Activated CD4-positive, alpha-beta T cell treated with anti-CD3 and anti-CD28 coated beads, Interleukin-2, amount 10 ng/mL, durations not matched to agents 24 days and 14 days (primary cell): ENCODE results near the gene CRHR2. TPM values are rescaled to one million over a fixed set of nuclear protein-coding genes. Genes with fewer than 3 reads are reported as not detected.
"Not testable (repeated sequence)": the region's sequence is repeated elsewhere in the genome, so short reads cannot be mapped to it uniquely, and the experiment has no call there.

Source experiments
- DNase-seq: peaks from one replicate; pipeline ENCODE4 v3.0.0; 2022
- H3K27ac Mint-ChIP-seq: one replicate; pipeline ENCODE4 v1.8.0; 2022; ENCODE audit warnings: mild to moderate bottlenecking, mixed read lengths
- H3K27me3 Mint-ChIP-seq: one replicate; pipeline ENCODE4 v1.8.0; 2022; ENCODE audit warnings: mixed read lengths
- H3K36me3 Mint-ChIP-seq: one replicate; pipeline ENCODE4 v1.8.0; 2022; ENCODE audit warnings: low read depth, mild to moderate bottlenecking, mixed read lengths
- H3K4me1 Mint-ChIP-seq: one replicate; pipeline ENCODE4 v1.8.0; 2021; ENCODE audit warnings: mixed read lengths
- H3K4me3 Mint-ChIP-seq: one replicate; pipeline ENCODE4 v1.8.0; 2022; ENCODE audit warnings: mild to moderate bottlenecking, moderate library complexity, mixed read lengths
- H3K9me3 Mint-ChIP-seq: one replicate; pipeline ENCODE4 v1.8.0; 2021; ENCODE audit warnings: mixed read lengths
- intact Hi-C: fragments of 100-400 bp; cut with micrococcal nuclease; formaldehyde crosslinking; loops from one replicate; pipeline ENCODE4 v1.15.1; 2023
- total RNA-seq: library from RNA; stranded (reverse); gene quantifications from 2 replicates; pipeline ENCODE4 v1.2.3, GENCODE V29; 2022

CRHR2 gene
- total RNA-seq, 1 donor from 2014 or later = not detected

DNA sequence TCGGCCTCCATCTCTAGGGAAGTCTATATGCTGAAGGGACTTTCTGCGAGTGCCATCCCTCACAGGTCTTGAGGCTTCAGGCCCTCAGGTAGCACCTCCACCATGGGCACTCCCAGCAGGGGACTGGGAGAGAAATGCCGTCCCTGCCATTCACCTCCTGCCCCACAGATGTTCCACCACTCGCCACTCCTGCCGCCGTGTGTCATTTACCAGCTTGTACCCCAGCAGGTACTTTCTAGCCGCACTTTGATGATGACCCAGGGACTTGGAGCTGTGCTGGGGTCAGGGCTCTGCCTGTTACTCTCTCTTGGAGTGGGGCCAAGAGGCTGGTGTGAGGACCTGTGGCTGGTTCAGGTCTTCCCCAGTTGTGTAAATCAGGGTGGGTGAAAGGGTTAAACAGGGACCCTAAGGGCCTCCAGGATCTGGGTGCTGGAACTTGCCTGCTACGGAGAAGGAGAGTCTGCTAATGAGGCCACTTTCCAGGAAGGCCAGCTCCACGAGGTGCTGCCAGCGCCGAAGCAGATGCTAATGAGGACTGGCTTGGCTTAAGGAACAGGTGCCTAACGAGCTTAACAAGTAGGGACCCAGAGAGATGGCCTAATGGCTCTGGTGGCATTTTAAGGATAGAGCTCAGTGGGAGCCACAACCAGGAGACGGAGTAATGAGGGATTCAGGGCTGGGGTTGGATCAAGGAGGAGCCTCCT, 32.4 kb downstream of the CRHR2 start:
- Mint-ChIP-seq H3K36me3 (peaks cover 6% of the 10 kb centered on the region), H3K4me1 (no peaks in the 10 kb centered on the region), H3K9me3 (no peaks in the 10 kb centered on the region), H3K4me3 (no peak overlapping the region), H3K27ac (no peak overlapping the region), H3K27me3 (no peaks in the 10 kb centered on the region)
- no peak for DNase-seq
- intact Hi-C loops = no loop called here

DNA sequence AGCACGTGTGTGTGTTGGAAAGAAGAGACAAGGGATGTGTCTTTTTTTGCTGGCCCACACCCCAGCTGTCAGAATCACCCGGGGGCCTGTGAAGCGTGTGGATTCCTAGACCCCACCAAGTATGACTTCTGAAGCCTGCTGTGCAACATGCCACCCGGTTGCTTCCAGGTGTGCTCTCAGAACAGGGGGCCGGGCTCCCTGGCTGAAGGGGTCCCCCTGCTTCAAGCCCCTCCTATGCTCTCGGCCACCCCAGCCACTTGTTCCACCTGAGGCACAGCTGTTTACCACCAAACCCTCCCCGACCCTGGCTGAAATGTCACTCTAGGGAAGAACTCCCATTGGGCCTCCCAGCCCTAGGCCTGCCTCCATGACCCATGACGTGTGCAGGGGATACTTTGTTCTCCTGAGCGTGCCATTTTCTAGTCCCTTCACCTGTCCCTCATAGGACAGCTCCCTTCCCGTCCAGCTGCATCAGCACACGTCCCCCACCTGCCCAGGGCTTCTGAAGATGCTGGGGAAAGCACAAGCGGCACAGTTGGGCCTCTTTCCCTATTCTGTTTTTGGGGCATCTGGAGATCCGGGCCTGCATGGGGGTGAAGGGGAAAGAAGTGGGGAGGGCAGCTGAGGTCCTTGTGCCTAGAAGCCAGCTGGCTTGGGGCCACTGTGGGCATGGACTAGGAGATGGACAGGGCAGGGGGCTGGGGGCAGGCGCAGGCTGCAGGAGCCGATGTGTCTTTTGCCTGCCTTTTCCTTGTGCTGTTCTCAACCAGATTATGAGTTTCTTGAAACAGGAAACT, 33.3 kb downstream of the CRHR2 start:
- Mint-ChIP-seq H3K27ac (no peak overlapping the region), H3K4me1 (no peaks in the 10 kb centered on the region), H3K36me3 (peaks cover 11% of the 10 kb centered on the region), H3K9me3 (no peaks in the 10 kb centered on the region), H3K4me3 (no peak overlapping the region), H3K27me3 (no peaks in the 10 kb centered on the region)
- DNase-seq = no peak
- intact Hi-C loops = no loop called here

DNA sequence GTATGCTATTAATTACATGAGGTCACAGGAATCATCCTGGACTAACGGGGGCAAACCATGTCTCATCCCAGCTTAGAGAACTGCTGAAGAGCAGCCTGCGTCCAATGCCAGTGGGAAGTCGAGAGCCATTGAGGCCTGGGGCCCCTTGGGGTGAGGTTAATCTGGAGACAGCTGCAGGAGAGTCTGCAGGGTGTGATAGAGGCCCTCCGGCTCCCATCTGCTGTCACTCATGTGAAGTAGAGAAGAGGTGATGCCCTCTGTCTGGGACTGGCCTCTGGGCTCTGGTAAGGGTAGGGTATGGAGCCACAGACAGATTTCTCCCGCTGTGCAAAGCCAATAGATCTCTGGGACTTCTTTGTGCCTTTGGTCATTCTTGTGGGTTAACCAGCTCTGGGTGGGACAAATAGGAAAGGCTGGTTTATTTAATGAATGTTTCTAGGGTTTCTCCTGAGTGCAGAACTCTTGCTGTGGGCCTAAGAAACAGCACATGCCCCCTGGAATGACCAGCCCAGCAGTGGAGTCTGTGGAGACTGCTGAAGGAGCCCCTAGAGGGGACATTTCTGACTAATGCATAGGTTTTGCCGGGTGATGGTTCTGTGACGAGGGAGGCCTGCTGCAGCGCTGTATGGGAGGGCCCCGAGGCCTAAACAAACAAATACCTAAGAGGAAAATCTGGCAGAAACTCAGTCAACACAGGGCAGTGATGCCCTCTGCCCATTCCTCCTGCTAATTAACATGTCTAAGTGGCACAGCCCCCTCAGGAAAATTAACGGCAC, 34.5 kb downstream of the CRHR2 start:
- H3K27me3 Mint-ChIP-seq = no peaks in the 10 kb centered on the region
- no peak for DNase-seq
- no peak overlapping the region for H3K4me3 Mint-ChIP-seq
- no peaks in the 10 kb centered on the region for H3K9me3 Mint-ChIP-seq
- H3K27ac Mint-ChIP-seq = no peak overlapping the region
- intact Hi-C loops = no loop called here
- no peaks in the 10 kb centered on the region for H3K4me1 Mint-ChIP-seq
- peaks cover 14% of the 10 kb centered on the region for H3K36me3 Mint-ChIP-seq

DNA sequence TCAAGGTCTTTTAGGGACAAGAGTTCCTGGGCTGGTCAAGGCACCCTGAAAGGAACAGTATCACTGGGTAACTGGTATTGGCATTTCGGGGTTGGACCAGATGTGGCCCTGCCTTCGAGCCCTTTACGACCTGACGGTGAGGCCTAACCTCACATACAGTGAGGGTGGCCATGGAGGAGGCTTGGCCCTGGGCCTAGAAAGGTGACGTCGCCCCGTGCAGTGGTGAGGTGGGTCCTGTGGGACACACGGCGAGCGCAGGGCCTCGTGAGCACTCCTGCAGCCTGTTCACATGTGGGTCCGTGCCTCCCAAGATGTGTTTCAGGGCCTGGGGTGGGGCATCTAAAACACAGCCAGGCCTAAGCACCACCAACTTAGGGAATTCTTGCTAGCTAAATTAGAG, 36.1 kb downstream of the CRHR2 start:
- Mint-ChIP-seq H3K4me3 (no peak overlapping the region), H3K27me3 (no peaks in the 10 kb centered on the region), H3K27ac (no peak overlapping the region), H3K9me3 (no peaks in the 10 kb centered on the region), H3K4me1 (no peaks in the 10 kb centered on the region), H3K36me3 (peaks cover 16% of the 10 kb centered on the region)
- intact Hi-C loops = no loop called here
- DNase-seq = no peak

DNA sequence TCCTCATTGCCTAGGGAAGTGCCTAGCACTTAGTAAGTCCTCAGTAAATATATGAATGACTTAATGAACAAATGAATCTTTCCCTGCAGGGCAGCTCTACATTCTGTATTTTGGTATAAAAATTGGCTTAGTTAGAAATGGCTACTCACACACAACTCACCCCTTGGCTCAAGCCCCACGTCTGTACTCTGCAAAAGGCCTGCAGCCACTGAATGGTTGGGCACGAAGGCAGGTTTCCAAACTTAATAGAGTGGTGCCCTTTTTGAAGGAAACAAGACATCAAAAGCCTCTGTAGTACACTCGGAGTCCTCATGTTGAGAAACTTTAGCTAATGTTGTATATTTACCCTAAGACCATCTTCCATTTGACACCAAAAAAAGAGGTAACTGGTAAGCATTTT, 36.6 kb downstream of the CRHR2 start:
- Mint-ChIP-seq H3K36me3 (peaks cover 16% of the 10 kb centered on the region), H3K27me3 (no peaks in the 10 kb centered on the region), H3K4me1 (no peaks in the 10 kb centered on the region), H3K27ac (no peak overlapping the region), H3K4me3 (no peak overlapping the region), H3K9me3 (no peaks in the 10 kb centered on the region)
- no peak for DNase-seq
- intact Hi-C loops = no loop called here

DNA sequence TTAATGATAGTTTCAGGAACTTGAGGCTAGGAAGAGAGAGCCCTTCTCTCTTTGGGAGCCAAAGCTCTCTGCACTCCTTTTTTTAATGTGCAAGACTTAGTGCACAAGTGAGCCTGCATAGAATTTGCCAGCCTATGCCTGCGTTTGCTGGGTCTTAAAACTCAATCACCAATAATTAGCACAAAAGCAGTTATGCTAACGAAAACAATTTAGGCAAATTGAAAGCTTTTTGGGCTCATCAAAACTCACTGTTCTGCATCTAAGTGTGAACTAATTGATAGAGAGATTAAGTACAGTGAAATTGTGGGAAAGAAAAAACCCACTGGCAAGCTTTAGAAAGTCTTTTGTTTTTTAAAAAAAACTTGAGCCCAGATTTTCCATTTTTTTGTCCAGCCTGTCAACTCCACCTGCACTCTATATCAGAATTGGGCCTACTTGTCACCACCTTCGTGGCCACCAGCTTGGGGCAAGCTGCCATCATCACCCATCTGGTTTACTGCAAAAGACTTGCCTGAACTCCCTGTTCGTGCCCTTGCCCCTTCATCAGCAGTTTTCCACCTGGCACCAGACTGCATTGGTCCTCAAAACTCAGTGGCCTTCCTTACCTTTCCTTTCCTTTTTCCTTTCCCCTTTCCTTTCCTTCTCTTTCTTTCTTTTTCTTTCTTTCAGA, 37.8 kb downstream of the CRHR2 start:
- DNase-seq = no peak
- H3K9me3 Mint-ChIP-seq = no peaks in the 10 kb centered on the region
- H3K36me3 Mint-ChIP-seq = peaks cover 17% of the 10 kb centered on the region
- no peak overlapping the region for H3K27ac Mint-ChIP-seq
- no peaks in the 10 kb centered on the region for H3K4me1 Mint-ChIP-seq
- no peak overlapping the region for H3K4me3 Mint-ChIP-seq
- H3K27me3 Mint-ChIP-seq = no peaks in the 10 kb centered on the region
- intact Hi-C loops = no loop called here

DNA sequence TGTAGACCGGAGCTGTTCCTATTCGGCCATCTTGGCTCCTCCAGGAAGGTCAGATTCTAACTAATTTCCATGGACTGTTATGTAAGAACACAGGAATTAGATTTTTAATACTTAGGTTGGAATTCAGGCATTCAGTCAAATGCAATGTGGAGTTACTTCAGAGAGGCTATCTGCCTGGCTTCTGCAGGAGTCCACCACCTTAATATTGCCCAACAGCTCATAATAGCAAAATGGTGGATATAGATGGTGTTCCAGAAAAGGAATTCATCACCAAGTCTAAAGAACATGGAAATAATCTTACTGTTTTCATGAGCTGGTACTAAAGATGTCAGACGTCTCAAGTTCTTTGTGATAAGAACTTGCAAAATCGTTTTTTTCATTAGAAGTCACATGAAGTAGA, 39.5 kb downstream of the CRHR2 start:
- intact Hi-C loops = no loop called here
- Mint-ChIP-seq H3K36me3 (peaks cover 21% of the 10 kb centered on the region), H3K4me3 (no peak overlapping the region), H3K27ac (no peak overlapping the region), H3K27me3 (no peaks in the 10 kb centered on the region), H3K9me3 (no peaks in the 10 kb centered on the region), H3K4me1 (no peaks in the 10 kb centered on the region)
- no peak for DNase-seq

DNA sequence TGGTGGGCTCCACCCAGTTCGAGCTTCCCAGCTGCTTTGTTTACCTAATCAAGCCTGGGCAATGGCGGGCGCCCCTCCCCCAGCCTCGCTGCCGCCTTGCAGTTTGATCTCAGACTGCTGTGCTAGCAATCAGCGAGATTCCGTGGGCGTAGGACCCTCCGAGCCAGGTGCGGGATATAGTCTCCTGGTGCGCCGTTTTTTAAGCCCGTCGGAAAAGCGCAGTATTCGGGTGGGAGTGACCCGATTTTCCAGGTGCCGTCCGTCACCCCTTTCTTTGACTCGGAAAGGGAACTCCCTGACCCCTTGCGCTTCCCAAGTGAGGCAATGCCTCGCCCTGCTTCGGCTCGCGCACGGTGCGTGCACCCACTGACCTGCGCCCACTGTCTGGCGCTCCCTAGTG, 39.9 kb downstream of the CRHR2 start:
- H3K9me3 Mint-ChIP-seq, intact Hi-C loops, H3K4me3 Mint-ChIP-seq, DNase-seq, H3K27ac Mint-ChIP-seq, H3K27me3 Mint-ChIP-seq, H3K4me1 Mint-ChIP-seq: not testable (repeated sequence)
- peaks cover 21% of the 10 kb centered on the region for H3K36me3 Mint-ChIP-seq

DNA sequence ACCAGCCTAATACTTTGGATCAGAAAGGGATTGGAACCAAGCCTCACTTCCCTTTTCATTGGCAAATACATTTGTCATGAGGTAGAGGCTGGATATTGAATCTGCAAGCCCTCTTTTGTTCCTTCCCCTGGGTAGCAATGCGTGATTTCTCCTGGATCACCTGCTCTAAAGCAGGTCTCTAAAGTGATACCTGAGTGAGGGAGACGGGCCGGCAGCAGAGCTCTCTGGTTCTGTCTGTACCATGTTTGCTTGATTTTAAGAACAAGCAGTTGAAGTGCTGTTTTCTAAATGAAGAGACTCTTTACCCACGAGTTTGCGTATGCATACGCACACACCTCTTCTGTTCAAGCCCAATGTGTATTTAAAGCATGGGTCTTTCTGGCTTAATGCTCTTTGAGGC, 46.5 kb downstream of the CRHR2 start:
- peaks cover 3% of the 10 kb centered on the region for H3K4me1 Mint-ChIP-seq
- H3K27me3 Mint-ChIP-seq = no peaks in the 10 kb centered on the region
- no peak overlapping the region for H3K27ac Mint-ChIP-seq
- no peaks in the 10 kb centered on the region for H3K9me3 Mint-ChIP-seq
- no peak overlapping the region for H3K4me3 Mint-ChIP-seq
- intact Hi-C loops = no loop called here
- DNase-seq = no peak
- peaks cover 55% of the 10 kb centered on the region for H3K36me3 Mint-ChIP-seq

DNA sequence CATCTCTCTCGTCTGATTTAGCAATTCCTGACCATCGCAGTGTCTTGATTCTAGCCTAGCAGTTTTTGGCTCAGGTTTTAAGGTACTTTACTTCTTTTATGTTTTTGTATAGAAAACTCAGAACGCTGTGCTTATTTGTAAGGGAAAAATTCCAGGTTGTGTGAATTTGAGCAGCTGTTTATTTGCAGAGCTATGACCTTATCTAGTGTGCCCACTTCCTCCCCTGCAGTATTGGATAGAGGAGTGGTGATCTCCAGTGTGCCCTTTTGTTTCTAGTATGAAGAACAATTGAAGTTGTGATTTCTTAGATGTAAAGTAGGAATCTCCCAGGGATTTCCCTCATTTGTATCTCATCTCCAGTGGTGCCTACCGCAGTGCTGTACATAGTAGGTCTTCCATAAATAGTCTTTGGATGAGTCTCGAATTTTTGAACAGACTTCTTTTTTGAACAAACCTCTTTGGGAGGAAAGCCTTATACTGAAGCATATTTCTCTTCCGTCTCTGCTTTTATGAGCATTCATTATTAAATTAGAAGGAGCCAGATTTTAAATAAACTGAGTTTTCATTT, 47.5 kb downstream of the CRHR2 start:
- H3K4me3 Mint-ChIP-seq = no peak overlapping the region

DNA sequence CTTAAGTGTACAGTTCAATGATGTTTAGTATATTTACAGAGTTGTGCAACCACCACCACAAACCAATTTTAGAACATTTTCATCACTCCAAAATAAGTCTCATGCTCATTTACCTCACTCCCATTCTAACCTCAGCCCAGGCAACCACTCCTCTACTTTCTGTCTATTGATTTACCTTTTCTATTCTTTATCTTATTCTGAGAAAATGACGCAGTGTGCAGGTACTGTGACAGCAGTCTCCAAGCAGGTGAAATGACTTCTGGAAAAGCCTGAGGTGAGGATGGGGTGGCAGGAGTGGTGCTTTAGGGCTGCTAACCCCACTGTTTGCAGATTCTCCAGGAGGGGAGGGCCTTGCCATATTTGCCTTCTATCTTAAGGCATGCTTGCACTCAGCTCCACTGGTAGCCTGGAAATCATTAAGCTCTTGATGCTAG, 48.0 kb downstream of the CRHR2 start:
- peaks cover 61% of the 10 kb centered on the region for H3K36me3 Mint-ChIP-seq
- peaks cover 3% of the 10 kb centered on the region for H3K4me1 Mint-ChIP-seq

More for the DNA sequence above, 47.5 kb downstream of the CRHR2 start:
- no peak overlapping the region for H3K27ac Mint-ChIP-seq
- H3K27me3 Mint-ChIP-seq = no peaks in the 10 kb centered on the region
- peaks cover 59% of the 10 kb centered on the region for H3K36me3 Mint-ChIP-seq
- intact Hi-C loops = no loop called here
- H3K4me1 Mint-ChIP-seq = peaks cover 3% of the 10 kb centered on the region
- no peaks in the 10 kb centered on the region for H3K9me3 Mint-ChIP-seq
- no peak for DNase-seq

DNA sequence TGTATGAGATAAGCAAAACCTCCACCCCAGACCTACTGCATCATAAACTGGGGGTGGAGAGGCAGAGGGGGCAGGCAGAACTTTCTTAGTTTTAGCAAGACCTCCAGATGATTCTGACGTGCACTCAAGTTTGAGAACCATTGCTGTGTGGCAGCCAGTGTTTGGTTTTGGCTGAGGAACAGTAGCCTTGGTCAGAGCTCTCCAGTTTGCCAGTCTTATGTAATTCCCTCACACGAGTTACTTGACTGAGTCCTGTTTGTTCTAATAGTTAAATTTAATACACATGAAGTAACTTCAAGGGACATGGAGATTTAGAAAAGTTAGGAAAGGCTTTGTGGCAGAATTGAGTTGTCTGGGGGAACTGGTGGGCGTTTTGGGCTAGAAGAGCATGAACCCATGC, 49.0 kb downstream of the CRHR2 start:
- H3K9me3 Mint-ChIP-seq = no peaks in the 10 kb centered on the region
- peaks cover 66% of the 10 kb centered on the region for H3K36me3 Mint-ChIP-seq
- H3K4me3 Mint-ChIP-seq = no peak overlapping the region
- H3K4me1 Mint-ChIP-seq = peaks cover 5% of the 10 kb centered on the region
- DNase-seq = peak; percentile 44
- no peak overlapping the region for H3K27ac Mint-ChIP-seq
- no peaks in the 10 kb centered on the region for H3K27me3 Mint-ChIP-seq
- intact Hi-C loops = no loop called here

More for the DNA sequence above, 48.0 kb downstream of the CRHR2 start:
- intact Hi-C loops = no loop called here
- peak; percentile 48 for DNase-seq
- Mint-ChIP-seq H3K4me3 (no peak overlapping the region), H3K9me3 (no peaks in the 10 kb centered on the region), H3K27ac (no peak overlapping the region), H3K27me3 (no peaks in the 10 kb centered on the region)

DNA sequence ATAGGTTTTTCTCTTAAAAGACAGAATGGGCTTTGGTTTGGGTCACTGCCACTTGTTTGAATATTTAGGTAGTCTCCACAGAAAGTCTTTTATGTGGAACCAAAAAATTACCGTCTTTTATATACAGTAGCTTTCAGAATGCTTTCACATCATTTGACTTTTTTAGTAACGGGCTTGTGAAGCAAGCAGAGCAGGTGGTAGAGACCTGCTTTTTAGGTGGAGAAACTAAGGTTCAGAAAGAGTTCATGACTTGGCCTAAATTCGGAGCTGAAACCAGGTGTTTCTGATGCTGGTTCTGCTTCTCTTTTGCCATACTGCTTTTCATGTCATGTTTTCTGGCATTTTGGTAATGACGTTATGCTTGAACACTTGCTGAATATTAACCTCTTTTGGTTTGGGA, 51.3 kb downstream of the CRHR2 start:
- no peak for DNase-seq
- Mint-ChIP-seq H3K4me3 (no peak overlapping the region), H3K36me3 (peaks cover 78% of the 10 kb centered on the region), H3K4me1 (peaks cover 9% of the 10 kb centered on the region), H3K27me3 (no peaks in the 10 kb centered on the region), H3K9me3 (no peaks in the 10 kb centered on the region), H3K27ac (no peak overlapping the region)
- intact Hi-C loops = no loop called here
